ENCODE results near the gene GON7.
"Not testable (repeated sequence)": the region's sequence is repeated elsewhere in the genome, so short reads cannot be mapped to it uniquely, and the experiment has no call there.

Gene GON7

DNA sequence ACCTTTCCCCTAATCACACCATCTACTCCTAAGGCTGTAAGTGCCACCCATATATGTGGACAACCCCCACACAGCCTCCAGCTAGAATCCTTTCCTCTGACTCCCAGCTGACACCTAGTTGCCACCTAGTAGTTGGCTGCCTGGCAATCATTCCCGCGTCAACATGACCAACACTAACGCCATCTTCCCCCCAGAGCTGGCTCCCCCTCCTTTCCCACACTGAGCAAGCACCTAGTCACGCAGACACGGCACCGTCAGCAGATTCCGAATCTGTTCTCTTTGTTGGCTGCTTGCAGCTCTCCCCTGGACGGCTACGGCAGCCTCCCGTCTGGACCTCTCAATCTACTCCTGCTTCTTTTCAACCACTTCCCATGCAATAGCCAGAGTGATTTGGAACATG, 27.9 kb upstream of the GON7 start:
- no peak for TF ChIP-seq CTCF (IDR thresholded peaks at IDR 0.05; ENCODE audit: borderline replicate concordance, insufficient read depth, low read depth, low read length)
- H3K4me3 ChIP-seq (ENCODE audit: low read depth, low read length), result no peak overlapping the region

- not testable (repeated sequence) for H3K4me3 ChIP-seq (ENCODE audit: low read depth, low read length)
Measured at GRCh38 chr14:93233078-93233477, 26.2 kb upstream of the GON7 start.

DNA sequence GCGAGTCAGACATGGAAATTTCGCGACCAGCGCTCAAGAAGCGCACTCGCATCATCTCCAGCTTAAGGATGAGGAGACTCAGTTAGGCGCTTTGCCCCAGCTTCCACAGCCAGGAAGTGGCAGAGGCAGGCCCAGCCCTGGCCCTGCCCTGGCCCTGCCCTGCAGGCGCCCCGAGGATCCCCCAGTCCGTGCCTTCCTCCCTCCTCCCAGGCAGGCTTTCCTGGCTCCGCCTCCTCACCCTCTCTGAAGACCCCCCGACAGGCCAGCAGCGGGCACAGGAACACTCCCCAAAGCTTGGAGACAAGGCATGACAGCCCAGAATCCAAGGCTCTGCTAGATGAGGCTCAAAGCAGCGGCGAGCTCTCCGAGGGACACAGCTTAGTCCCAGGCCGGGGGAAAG, 25.3 kb upstream of the GON7 start:
- no peak overlapping the region for H3K4me3 ChIP-seq (ENCODE audit: low read depth, low read length)
- no peak for TF ChIP-seq CTCF (IDR thresholded peaks at IDR 0.05; ENCODE audit: borderline replicate concordance, insufficient read depth, low read depth, low read length)

DNA sequence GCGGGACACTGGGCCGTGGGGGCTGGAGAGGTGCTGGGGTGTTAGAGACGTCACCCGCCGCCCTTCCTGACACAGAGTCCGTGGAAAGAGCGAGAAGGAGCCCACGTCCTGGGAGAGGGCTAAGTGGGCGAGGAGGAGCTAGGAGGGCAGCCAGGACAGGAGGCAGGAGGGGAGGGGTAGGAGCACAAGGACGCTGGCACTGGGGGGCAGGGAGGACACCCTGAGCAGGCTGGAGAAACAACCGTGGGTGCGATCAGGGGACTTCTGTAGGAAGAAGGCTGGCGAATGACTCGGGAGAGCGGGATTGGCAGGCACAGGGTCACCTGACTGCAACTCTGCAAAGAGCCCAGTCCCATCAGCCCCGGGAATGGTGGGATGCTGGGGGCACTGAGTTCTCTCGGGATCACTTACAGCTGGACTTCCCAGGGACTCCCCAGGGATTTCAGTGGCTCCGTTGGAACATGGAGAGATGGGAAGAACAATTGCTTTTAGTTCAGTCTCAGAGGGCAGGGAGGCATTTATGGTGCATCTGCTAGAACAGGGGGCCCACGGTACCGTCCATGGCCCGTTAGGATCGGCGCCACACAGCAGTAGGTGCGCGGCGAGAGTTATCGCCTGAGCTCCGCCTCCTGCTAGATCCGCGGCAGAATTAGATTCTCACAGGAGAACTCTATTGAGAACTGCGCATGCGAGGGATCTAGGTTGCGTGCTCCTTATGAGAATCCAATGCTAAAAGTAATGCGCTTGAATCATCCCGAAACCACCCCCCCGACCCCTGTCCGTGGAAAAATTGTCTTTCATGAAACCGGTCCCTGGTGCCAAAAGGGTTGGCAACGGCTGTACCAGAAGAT, 24.5 kb upstream of the GON7 start:
- no peak for TF ChIP-seq CTCF (IDR thresholded peaks at IDR 0.05; ENCODE audit: borderline replicate concordance, insufficient read depth, low read depth, low read length)
- peak overlapping the region; percentile 18 for H3K4me3 ChIP-seq (ENCODE audit: low read depth, low read length)

DNA sequence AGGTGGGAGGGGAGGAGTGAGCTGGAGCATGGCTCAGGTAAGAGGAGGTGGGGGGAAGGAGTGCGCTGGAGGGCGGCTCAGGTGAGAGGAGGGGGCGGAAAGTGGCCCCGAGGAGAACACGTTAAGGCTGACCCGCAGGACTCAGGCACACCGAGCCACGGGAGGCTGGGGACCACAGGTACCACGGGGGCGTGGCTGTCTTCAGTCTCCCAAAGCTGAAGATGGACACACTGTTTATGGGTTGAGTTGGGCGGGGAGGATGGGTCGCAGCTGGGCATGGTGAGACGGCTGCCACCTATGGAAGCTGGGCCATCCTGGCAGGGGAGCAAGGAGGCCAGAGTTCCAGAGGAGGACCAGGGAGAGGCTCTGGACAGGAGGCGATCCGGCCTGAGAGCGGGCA, 23.7 kb upstream of the GON7 start:
- H3K4me3 ChIP-seq (ENCODE audit: low read depth, low read length), result no peak overlapping the region
- no peak for TF ChIP-seq CTCF (IDR thresholded peaks at IDR 0.05; ENCODE audit: borderline replicate concordance, insufficient read depth, low read depth, low read length)

GRCh38 chr14:93228550-93228949, 21.7 kb upstream of the GON7 start:
- no peak for TF ChIP-seq CTCF (IDR thresholded peaks at IDR 0.05; ENCODE audit: borderline replicate concordance, insufficient read depth, low read depth, low read length)

GRCh38 chr14:93223565-93223964, 16.7 kb upstream of the GON7 start:
- H3K4me3 ChIP-seq (ENCODE audit: low read depth, low read length), result no peak overlapping the region
- TF ChIP-seq CTCF (IDR thresholded peaks at IDR 0.05; ENCODE audit: borderline replicate concordance, insufficient read depth, low read depth, low read length), result no peak

More at GRCh38 chr14:93228550-93228949, 21.7 kb upstream of the GON7 start:
- no peak overlapping the region for H3K4me3 ChIP-seq (ENCODE audit: low read depth, low read length)

Data from GM12875 (cell line).